Measurements from ENCODE around the gene NAV2.

DNA sequence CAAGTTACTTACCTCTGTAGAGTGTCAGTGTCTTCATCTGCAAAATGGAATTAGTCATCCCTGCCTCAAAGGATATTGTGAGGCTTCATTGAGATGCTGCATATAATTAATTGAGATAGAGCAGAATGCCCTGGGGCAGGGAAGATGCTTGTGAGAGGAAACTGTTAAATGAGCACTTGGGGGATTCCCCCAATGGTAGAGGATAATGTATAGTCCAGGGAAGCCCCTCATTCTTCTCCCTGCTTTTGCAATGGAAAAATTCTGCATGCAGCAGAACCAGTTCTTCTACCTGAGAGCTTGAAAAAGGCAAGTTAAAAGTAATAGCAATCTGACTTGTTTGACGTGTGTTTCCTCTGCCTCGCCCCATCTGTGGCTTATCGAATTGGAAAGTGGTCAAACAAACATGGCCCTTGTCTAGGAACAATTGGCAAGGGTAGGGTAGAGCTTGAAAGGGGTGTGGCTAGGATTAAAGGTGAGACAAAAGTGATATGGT, 90.9 kb downstream of the NAV2 start:
- TF ChIP-seq POLR2A (IDR thresholded peaks at IDR 0.05; ENCODE audit: low read length) (no peak), GATA1 (IDR thresholded peaks at IDR 0.05; ENCODE audit: low read depth, low read length) (no peak)

Data from erythroblast (primary cell).